NK-92 (cell line): Measurements from ENCODE around the gene PRAC2.

Experiments
- DNase-seq: peaks from one replicate; lab custom pipeline; 2025; ENCODE audit not compliant: unreplicated experiment; lab: John Stamatoyannopoulos, UW

The PRAC2 gene

GRCh38 chr17:48732688-48733629 lies 10.0 kb downstream of the PRAC2 start:
- DNase-seq, result no peak

DNA sequence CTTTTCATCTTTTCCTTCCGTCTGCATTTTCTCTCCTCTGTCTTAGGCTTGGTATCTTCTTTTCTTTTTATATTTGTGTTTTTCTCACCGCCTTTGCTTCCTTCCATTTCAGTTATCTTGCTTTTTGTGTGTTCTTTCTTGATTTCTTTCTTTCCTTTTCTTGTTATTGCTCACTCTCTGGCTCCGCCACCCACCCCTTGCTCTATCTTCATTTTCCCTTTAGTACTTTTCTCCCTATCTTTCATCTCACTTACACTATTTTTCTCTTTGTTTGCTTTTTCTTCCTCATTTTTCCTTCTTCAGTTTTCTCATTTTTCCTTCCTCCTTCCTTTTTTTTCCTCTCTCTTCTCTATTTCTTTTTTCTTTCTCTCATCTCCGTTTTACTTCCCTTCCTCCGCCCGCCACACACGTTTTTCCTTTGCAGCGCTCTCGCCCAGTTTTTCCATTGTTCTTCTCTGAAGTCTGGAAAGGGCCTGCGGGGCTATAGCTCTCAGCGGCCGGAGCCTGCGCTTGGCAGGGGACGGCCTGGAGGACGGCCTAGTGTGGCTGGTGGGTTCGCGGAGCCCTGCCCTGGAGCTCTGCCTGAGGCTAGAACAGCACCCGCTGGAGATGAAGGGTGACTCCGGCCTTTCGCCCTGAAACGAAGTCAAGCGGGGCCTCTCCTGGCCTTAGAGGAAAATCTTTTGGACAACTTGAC lies 10.8 kb downstream of the PRAC2 start:
- DNase-seq, result no peak

DNA sequence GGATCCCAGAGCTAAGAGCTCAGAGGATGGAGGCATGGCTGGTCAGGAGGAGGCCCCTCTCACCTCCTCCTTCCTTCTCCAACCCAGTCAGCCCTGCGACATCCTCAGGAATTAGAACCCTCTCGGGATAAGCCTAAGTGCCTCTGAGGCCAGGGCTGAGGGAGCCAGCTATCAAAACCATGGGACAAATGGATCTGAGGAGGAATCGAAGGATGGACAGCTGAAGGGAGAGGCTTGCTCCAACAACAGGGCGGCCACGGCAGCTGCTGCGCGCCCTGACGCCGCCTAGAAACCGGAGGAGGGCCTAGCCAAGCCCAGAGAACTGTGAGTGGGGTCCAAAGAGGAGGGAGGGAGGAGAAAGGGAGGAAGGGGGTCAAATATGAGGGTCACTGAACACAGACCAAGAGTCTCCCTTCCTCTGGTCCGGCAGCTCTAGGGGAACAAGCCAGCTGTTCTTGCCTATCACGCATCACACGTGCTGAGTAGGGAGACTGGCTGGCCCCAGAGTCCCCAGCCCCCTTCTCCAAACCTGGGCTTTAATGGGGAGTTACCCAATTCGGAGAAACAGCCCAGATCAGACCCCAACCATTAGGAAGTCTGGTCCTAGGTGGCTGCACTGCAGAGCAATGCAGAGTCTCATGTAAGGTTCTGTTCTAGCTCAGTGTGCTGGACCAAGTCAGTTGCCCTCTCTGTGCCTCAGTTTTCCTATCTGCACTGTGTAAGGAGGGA lies 11.5 kb downstream of the PRAC2 start:
- DNase-seq, result no peak

DNA sequence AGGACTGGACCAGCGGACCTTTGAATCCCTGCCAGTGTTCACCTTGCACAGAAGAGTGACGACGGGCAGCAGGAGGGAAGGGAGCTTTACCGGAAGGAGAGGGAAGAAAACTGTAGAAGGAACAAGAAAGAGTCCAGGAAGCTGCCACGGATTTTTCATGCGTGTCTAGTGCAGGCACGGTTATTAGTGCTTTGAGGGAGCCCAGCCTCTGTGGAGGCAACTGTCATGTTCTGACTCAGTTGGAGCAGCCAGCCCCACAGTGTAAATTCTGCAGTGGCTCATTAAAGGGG lies 12.0 kb downstream of the PRAC2 start:
- no peak for DNase-seq

DNA sequence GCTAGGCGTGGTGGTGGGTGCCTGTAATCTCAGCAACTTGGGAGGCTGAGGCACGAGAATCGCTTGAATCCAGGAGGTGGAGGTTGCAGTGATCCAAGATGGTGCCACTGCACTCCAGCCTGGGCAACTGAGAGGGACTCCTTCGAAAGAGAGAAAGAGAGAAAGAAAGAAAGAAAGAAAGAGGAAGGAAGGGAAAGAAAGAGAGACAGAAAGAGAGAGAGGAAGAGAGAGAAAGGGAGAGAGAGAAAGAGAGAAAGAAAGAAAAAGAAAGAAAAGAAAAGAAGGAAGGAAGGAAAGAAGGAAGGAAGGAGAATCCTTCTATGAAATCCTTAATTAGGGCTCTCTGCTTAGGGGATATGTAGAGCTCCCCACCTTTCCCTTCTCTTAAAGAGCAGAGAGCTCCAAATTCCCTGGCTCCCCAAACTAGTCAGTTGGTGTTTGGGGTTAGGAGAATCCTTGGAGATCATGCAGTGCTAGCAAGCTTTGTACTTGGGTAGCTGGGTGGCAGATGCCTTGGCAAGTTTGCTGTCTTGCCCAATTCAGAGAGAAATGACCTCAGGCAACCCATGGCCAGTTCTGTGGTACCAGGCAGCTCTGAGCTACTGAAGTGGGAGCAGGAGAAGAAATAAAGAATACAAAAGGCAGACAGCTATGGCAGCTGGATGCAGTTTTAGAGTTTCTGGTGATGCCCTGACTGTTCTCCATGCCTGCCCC lies 14.5 kb downstream of the PRAC2 start:
- DNase-seq, result no peak

DNA sequence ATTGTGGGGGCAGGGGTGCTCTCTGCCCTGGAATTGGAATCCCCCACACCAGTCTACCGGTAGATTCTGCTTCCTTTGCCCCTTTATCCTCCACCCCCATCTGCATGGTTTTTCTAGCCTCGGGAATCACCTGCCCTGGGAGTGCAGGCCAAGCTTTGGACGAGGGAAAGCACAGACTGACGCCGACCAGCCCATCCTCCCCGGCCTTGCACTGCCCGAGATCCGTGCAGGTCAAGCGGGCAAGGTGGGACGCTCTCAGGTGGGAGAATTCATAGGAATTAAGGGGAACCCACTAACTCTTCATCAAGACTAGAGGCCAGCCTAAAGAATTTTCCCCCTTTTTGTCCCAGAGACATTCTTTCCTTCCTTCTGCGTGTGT lies 15.4 kb downstream of the PRAC2 start:
- DNase-seq, result no peak

- no peak for DNase-seq
Measured at GRCh38 chr17:48738803-48739526, 16.0 kb downstream of the PRAC2 start.

DNA sequence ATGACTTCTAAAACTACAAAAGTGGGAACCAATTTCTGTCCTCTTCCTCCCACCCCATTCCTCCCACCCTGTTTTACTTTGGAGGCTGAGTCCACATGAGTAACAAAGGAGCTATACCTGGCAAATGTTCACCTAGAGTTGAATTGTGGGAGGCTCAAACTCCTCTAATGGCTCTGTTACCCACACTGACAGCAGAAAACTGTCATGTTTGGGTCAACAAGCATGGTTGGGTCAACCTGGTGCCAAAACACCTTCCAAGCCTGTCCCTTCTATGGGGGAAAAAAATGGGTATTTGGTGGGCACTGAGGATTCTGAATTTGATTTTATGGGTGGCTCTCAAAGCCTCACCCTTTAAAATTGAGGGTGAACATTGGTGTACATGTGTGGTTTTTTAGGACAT lies 17.6 kb downstream of the PRAC2 start:
- no peak for DNase-seq

DNA sequence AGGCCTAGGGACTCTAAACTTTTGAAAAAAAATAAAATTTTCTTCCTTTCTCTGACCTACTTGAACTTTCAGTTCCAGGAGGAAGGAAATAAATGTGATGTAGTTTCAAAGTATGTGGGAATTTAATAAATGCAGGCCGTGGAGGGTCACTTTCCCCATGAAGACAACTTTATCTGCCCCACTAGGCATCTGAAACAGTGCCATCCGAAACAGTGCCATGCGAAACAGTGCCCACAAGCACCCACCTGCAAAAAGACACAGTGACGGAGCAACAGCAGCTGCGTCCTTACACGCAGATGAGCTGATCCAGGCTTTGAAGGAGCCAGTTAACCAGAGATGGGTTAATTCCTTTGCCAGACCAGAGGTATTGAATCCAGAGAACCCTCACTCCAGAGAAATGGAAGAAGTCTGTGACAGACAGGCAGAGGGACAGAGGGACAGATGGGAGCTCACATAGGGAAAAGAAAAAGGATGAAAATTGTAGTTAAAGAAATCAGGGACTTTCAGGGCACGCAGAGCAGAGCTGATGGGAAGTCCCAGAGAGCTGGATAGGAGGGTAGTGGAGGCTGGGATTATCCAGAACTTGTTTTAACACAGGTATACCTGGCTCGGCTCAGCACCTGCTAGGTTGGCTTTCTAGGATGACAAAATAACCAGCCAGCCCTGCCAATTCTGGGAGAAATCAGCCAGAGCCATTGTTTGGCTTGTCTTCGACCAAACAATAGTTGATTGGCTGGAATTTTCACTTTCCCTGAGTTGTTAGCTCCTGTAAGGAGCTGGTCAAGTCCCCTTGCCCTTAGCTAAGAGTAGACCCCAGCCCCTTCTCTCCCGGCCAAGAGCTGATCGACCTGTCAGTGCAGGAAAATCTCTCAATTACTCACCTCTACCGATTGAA lies 22.6 kb downstream of the PRAC2 start:
- no peak for DNase-seq

- no peak for DNase-seq
Measured at GRCh38 chr17:48746916-48747444, 24.0 kb downstream of the PRAC2 start.

DNA sequence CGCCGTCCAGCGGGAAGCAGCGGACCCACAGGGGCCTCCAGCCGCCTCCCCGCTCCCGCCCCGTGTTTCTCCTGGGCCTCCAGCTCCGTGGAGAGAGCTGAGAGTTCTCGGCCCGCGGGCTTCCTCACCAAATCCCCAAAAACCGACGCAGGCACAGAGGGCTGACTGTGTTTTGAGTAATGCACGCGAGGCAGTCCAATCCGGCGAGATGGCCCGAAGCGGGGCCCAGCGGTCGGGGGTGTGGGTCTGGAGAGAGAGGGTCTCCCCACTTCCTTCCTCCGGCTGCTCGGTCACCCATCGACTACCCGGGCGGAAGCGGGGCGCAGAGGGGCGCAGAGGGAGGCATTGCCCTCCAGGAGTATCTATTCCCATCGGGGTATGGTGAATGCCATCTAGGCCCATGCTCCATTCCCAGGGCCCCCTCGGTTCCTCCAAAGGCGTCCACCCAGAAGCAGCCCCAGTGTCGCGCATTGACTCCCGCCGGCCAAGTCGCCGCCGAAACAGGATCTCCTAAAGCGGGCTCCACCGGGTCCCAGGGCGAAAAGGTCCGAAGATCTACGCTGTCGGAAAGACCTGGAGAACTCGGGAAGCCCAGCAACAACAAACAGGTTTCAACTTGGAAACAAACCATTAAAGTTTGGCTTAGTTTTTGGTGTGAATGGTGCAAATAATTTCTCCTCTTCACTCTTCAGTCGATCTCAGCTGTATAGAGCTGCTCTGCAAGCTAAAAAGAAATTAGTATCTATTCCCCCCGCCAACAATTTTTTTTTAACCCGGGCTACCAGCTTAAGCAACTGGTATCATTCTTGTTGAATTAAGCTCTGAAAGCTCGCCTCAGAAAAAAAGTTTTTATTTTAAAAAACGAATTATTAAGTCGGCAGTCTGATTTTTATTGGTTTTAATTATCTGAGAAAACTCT lies 24.7 kb downstream of the PRAC2 start:
- DNase-seq, result no peak

GRCh38 chr17:48748718-48749566 lies 26.0 kb downstream of the PRAC2 start:
- no peak for DNase-seq

DNA sequence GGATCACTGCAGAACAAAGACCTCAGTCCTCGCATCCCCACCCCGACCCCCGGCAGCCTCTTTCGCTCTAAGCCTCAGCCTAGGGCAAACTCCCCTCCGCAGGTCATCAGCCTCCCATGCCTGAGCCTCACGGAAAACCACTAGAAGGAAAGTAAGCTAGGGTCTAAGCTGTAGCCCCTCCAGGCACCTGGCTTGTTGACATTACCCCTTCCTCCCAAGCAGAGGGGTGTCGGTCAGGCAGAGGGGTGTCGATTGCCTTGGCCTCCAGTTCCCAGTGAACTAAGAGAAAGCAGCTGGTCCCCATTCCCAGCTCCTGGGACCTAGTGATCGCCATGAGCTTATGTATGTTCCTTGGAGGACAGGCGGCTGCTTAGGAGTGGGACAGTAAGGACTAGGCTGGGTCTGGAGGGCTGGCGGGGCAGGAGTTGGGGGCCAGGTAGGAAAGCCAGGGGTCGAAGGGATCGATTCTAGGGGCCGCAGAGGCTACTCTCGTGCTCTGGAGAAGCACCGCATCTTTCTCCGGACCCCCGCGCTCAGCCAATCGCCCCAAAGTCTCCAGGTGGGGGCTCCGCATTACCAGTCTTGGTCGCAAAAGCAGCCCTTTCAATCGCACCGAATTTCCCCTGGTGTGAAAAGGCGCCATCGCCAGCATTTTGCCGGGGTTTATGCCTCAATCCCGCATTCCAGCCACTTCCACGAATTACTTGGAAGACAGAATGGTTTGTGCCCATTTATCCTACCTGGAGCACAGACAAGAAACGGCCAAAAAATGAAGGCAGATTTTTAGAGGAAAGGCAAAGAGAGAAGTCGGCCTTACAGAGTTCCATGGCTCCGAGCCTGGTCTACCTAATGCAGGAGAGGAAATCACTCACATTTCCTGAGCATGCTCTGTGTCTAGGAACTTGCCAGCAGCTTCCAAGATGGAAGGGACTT lies 26.9 kb downstream of the PRAC2 start:
- no peak for DNase-seq

GRCh38 chr17:48751172-48751571 lies 28.2 kb downstream of the PRAC2 start:
- no peak for DNase-seq

GRCh38 chr17:48751733-48752398 lies 28.9 kb downstream of the PRAC2 start:
- DNase-seq, result no peak
